Sigmoid colon (tissue), 4 donors: ENCODE data around the gene MAP2K2.

ENCODE experiments used
- CTCF ChIP-seq, 4 experiments: fragments of 450-650 bp in 3 of 4; fragments of 200-600 bp in 1 of 4; IDR thresholded peaks; one replicate each; pipeline ENCODE4 v1.5.1; 2016 to 2019; ENCODE audit warnings: antibody characterized with exemption in 4 of 4, mild to moderate bottlenecking in 3 of 4, moderate library complexity in 2 of 4
- EP300 ChIP-seq, 4 donors: sonication (generic); formaldehyde crosslinking; IDR thresholded peaks; one replicate each; pipeline ENCODE4 v1.6.1; 2017; ENCODE audit warnings: antibody characterized with exemption in 4 of 4
- POLR2A ChIP-seq, 2 donors: fragments of 450-650 bp; IDR thresholded peaks; one replicate each; pipeline ENCODE4 v1.6.1; 2016; ENCODE audit warnings: antibody characterized with exemption in 2 of 2, mild to moderate bottlenecking in 2 of 2, moderate library complexity in 2 of 2
- POLR2AphosphoS5 ChIP-seq, 4 donors: sonication (generic); formaldehyde crosslinking; IDR thresholded peaks; one replicate each; pipeline ENCODE4 v1.6.1; 2017; ENCODE audit warnings: antibody characterized with exemption in 4 of 4

DNA sequence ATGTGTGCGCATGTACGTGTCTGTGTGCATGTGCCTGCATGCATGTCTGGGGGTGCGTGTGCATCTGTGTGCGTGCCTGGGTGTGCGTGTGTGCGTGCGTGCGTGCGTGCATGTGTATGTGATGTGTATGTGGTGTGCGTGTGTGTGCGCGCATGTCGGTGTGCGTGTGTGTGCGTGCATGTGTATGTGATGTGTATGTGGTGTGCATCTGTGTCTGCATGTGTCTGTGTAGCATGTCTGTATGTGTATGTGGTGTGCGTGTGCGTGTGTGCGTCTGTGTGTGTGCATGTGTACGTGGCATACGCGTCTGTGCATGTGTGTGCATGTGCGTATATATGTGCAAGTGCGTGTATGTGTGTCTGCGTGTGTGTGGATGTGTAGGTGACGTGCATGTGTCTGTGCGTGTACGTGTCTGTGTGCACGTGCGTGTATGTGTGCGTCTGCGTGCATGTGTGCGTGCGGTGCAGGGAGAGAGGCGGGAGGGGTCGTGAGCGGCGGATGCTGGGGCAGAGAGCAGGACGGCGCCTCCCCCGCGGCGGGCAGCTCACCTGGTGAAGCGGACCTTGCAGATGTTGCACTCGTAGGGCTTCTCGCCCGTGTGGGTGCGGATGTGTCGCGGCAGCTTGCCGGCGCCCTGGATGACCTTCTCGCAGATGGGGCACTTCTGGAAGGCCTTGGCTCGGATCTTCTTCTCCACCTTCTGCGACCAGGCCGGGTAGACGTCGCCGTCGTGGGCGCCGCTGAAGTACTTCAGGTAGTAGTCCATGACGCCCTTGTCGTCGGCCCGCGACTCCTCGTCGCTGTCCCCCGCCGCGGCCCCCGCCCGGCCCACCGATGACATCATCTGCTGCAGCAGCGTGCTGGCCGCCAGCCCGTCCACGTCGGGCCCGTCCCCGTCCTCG, 70.2 kb downstream of the MAP2K2 start:
- TF ChIP-seq CTCF (IDR thresholded peaks at IDR 0.05) (no peak), POLR2AphosphoS5 (IDR thresholded peaks at IDR 0.05) (peak in 1 of 4 donors; percentile 12), POLR2A (IDR thresholded peaks at IDR 0.05) (no peak), EP300 (IDR thresholded peaks at IDR 0.05) (no peak)
